IPS-NIHi7 (cell line): Measurements from ENCODE around the gene SRRT.

Experiments
- DNase-seq: peaks from one replicate; pipeline ENCODE4 v3.0.0; 2012; ENCODE audit warnings: mixed read lengths; ENCODE audit errors: extremely low spot score

SRRT gene

GRCh38 chr7:100882201-100882600, 7.3 kb downstream of the SRRT start:
- DNase-seq, result no peak

GRCh38 chr7:100882785-100883526, 8.1 kb downstream of the SRRT start:
- no peak for DNase-seq

GRCh38 chr7:100884736-100885439, 10.0 kb downstream of the SRRT start:
- no peak for DNase-seq

- no peak for DNase-seq
Measured at GRCh38 chr7:100885440-100886141, 10.7 kb downstream of the SRRT start.

GRCh38 chr7:100886142-100886935, 11.4 kb downstream of the SRRT start:
- DNase-seq, result no peak

- DNase-seq, result no peak
Measured at GRCh38 chr7:100886936-100887515, 12.1 kb downstream of the SRRT start.

GRCh38 chr7:100887516-100888290, 12.8 kb downstream of the SRRT start:
- no peak for DNase-seq

GRCh38 chr7:100888291-100888987, 13.5 kb downstream of the SRRT start:
- no peak for DNase-seq

- DNase-seq, result no peak
Measured at GRCh38 chr7:100888988-100889750, 14.3 kb downstream of the SRRT start, which contains the start of gene UFSP1. Gene UFSP1, minus strand, starts transcription at chr7:100889715. Its CDS starts 444 bp downstream, at chr7:100889271.

- DNase-seq, result no peak
Measured at GRCh38 chr7:100890653-100891567, 16.0 kb downstream of the SRRT start.

- no peak for DNase-seq
Measured at GRCh38 chr7:100891568-100892247, 16.8 kb downstream of the SRRT start.

- DNase-seq, result no peak
Measured at GRCh38 chr7:100892364-100893317, 17.7 kb downstream of the SRRT start.

- DNase-seq, result no peak
Measured at GRCh38 chr7:100893318-100893895, 18.5 kb downstream of the SRRT start.

- no peak for DNase-seq
Measured at GRCh38 chr7:100893910-100894721, 19.2 kb downstream of the SRRT start.
